ENCODE results near the gene IL10.

The IL10 gene

GRCh38 chr1:206745301-206745700 lies 27.0 kb downstream of the IL10 start:
- peak overlapping the region in 2 of 11 experiments; percentile 46 to 69; a peak in 5 of 22 replicates for H3K4me2 ChIP-seq
- H4K20me1 ChIP-seq: peaks cover 0 to 6% (median 0%) of the 10 kb centered on the region in 11 experiments; a peak in 1 of 22 replicates
- H3K4me1 ChIP-seq: peaks cover 0 to 81% (median 6%) of the 10 kb centered on the region in 10 experiments; a peak in 13 of 20 replicates
- no peaks in the 10 kb centered on the region for H3K27me3 ChIP-seq
- H3K27ac ChIP-seq: no peak overlapping the region
- H3K4me3 ChIP-seq: no peak overlapping the region
- H3K9ac ChIP-seq: no peak overlapping the region
- peaks cover 0 to 13% (median 0%) of the 10 kb centered on the region in 11 experiments; a peak in 3 of 22 replicates for H3K36me3 ChIP-seq
- H3K9me3 ChIP-seq (replicated peaks in 1 of 11): no peaks in the 10 kb centered on the region
- TF ChIP-seq Cebpa-rat (IDR thresholded peaks at IDR 0.05): no peak

DNA sequence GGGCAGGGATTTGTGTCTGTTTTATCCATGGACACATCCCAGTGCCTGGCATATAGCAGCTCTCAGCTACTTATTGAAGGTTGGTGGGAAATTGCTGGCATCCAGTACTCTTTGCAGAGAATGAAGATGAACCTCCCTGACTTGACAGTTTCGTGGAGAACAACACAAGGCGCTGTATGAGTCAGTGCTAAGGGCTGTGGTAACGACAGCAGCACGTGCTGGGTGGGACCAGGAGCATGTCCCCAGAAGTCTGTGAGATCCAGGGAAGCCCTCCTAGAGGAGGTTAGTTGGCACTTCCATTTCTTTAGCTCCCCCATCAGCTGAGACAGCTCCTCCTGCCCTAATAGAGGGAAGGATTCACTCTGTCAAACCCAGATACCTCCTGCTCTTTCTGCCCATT lies 27.6 kb downstream of the IL10 start:
- Histone ChIP-seq H3K4me1 (peaks cover 0 to 86% (median 6%) of the 10 kb centered on the region in 10 experiments; a peak in 13 of 20 replicates), H3K27me3 (no peaks in the 10 kb centered on the region), H3K4me3 (no peak overlapping the region), H3K4me2 (peak overlapping the region in 3 of 11 experiments; percentile 24 to 69 (median 46); a peak in 6 of 22 replicates), H3K27ac (no peak overlapping the region), H3K9ac (no peak overlapping the region), H3K9me3 (replicated peaks in 1 of 11) (no peaks in the 10 kb centered on the region), H4K20me1 (peaks cover 0 to 6% (median 0%) of the 10 kb centered on the region in 11 experiments; a peak in 1 of 22 replicates), H3K36me3 (peaks cover 0 to 18% (median 0%) of the 10 kb centered on the region in 11 experiments; a peak in 6 of 22 replicates)
- no peak for TF ChIP-seq Cebpa-rat (IDR thresholded peaks at IDR 0.05)

DNA sequence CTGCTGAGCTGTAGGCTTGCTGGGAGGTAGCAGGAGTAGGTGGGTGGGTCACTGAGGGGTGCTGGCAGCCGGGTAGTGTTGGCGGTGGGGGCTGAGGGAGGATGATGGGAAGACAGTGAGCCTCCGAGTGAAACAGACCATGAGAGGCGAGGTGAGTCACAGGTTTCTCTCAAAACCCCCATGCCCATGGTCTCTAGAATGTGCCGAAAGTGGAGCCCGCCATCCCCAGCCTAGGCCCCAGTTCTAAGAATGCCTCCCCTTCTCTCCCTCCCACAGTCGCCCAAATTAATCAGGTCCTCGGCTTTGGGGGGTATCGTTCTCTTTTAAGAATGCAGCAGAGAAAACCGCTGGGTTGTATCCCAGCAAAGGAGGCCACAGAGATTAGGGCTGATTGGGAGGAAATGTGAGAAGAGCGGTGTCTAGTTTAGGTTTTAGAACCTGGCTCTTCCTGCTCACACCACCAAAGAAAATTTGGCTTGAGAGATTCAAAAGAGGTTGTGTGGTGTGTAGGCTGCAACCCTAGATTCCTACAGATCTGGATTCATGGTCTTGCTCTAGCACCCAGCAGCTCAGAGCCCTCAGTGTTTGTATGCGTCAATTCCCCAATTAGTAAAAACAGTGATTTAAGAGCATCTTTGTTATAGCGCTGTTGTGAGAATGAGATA lies 29.4 kb downstream of the IL10 start:
- peaks cover 0 to 14% (median 0%) of the 10 kb centered on the region in 11 experiments; a peak in 4 of 22 replicates for H4K20me1 ChIP-seq
- H3K36me3 ChIP-seq: peaks cover 0 to 36% (median 8%) of the 10 kb centered on the region in 11 experiments; a peak in 12 of 22 replicates
- TF ChIP-seq Cebpa-rat (IDR thresholded peaks at IDR 0.05): no peak
- H3K4me3 ChIP-seq: no peak overlapping the region
- peaks cover 18 to 86% (median 21%) of the 10 kb centered on the region in 10 experiments for H3K4me1 ChIP-seq
- H3K9ac ChIP-seq: no peak overlapping the region
- H3K4me2 ChIP-seq: 0 out of 22 replicates have a peak overlapping the region, but pooled peaks of 1 of the 11 experiments have one; percentile 0
- no peaks in the 10 kb centered on the region for H3K27me3 ChIP-seq
- H3K9me3 ChIP-seq (replicated peaks in 1 of 11): no peaks in the 10 kb centered on the region
- H3K27ac ChIP-seq: no peak overlapping the region

GRCh38 chr1:206741142-206741701 lies 31.1 kb downstream of the IL10 start:
- no peak overlapping the region for H3K9ac ChIP-seq
- H3K4me1 ChIP-seq: peaks cover 34 to 92% (median 37%) of the 10 kb centered on the region in 10 experiments
- peaks cover 0 to 53% (median 24%) of the 10 kb centered on the region in 11 experiments; a peak in 14 of 22 replicates for H3K36me3 ChIP-seq
- H3K9me3 ChIP-seq (replicated peaks in 1 of 11): no peaks in the 10 kb centered on the region
- H3K27ac ChIP-seq: no peak overlapping the region
- H3K27me3 ChIP-seq: no peaks in the 10 kb centered on the region
- H3K4me3 ChIP-seq: no peak overlapping the region
- H3K4me2 ChIP-seq: peak overlapping the region in 3 of 11 experiments; percentile 8 to 84 (median 54); a peak in 5 of 22 replicates
- TF ChIP-seq Cebpa-rat (IDR thresholded peaks at IDR 0.05): no peak
- peaks cover 0 to 24% (median 10%) of the 10 kb centered on the region in 11 experiments; a peak in 8 of 22 replicates for H4K20me1 ChIP-seq

- Histone ChIP-seq H3K9me3 (replicated peaks in 1 of 11) (no peaks in the 10 kb centered on the region), H3K36me3 (peaks cover 0 to 70% (median 41%) of the 10 kb centered on the region in 11 experiments; a peak in 18 of 22 replicates), H4K20me1 (peaks cover 0 to 38% (median 19%) of the 10 kb centered on the region in 11 experiments; a peak in 14 of 22 replicates), H3K9ac (peak overlapping the region in 3 of 11 experiments; percentile 2 to 45 (median 32); a peak in 3 of 22 replicates), H3K4me2 (peak overlapping the region in 7 of 11 experiments; percentile 1 to 84 (median 25); a peak in 8 of 22 replicates), H3K4me1 (peaks cover 51 to 95% (median 54%) of the 10 kb centered on the region in 10 experiments), H3K27me3 (no peaks in the 10 kb centered on the region), H3K27ac (peak overlapping the region in 4 of 11 experiments; percentile 43 to 69 (median 56); a peak in 6 of 22 replicates), H3K4me3 (no peak overlapping the region)
- TF ChIP-seq Cebpa-rat (IDR thresholded peaks at IDR 0.05): no peak
Measured at GRCh38 chr1:206739411-206740076, 32.8 kb downstream of the IL10 start.

- Histone ChIP-seq H3K27me3 (no peaks in the 10 kb centered on the region), H3K9ac (no peak overlapping the region; a peak in 1 of 22 replicates), H3K9me3 (replicated peaks in 1 of 11) (no peaks in the 10 kb centered on the region), H3K36me3 (peaks cover 3 to 78% (median 50%) of the 10 kb centered on the region in 11 experiments; a peak in 20 of 22 replicates), H3K4me3 (no peak overlapping the region), H3K4me1 (peaks cover 60 to 98% (median 63%) of the 10 kb centered on the region in 10 experiments), H4K20me1 (peaks cover 0 to 47% (median 27%) of the 10 kb centered on the region in 11 experiments; a peak in 19 of 22 replicates), H3K27ac (peak overlapping the region in 1 of 11 experiments; percentile 69; a peak in 2 of 22 replicates), H3K4me2 (peak overlapping the region in 7 of 11 experiments; percentile 1 to 84 (median 25); a peak in 10 of 22 replicates)
- no peak for TF ChIP-seq Cebpa-rat (IDR thresholded peaks at IDR 0.05)
Measured at GRCh38 chr1:206738370-206739366, 33.6 kb downstream of the IL10 start.

DNA sequence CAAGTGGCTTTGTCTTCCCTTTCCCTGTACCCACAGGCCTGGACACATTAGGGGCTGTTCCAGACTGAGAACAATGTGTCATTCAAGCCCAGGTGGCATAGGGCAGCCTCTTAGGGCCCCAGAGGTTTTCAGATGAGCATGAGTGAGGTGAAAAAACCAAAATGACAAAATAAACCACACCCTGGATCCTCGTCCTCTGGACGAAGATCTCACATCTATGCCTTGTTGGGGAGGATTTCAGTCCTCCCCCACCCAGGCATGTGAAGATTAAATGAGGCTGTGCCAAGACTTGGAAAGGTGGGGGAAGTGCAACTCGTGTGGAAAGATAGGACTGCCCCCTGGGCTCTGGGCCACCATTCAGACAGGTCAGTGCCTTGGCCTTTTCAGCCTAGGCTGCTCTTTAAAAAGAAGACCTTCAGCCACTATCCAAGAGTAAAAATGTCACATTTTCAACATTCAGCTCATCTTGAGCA lies 34.5 kb downstream of the IL10 start:
- Histone ChIP-seq H3K27me3 (no peaks in the 10 kb centered on the region), H3K36me3 (peaks cover 8 to 86% (median 58%) of the 10 kb centered on the region in 11 experiments), H3K4me3 (no peak overlapping the region), H3K9ac (peak overlapping the region in 3 of 11 experiments; percentile 11 to 40 (median 29); a peak in 2 of 22 replicates), H4K20me1 (peaks cover 0 to 53% (median 29%) of the 10 kb centered on the region in 11 experiments; a peak in 19 of 22 replicates), H3K4me1 (peaks cover 62 to 99% (median 67%) of the 10 kb centered on the region in 10 experiments), H3K27ac (peak overlapping the region in 7 of 11 experiments; percentile 7 to 35 (median 13); a peak in 5 of 22 replicates), H3K9me3 (replicated peaks in 1 of 11) (no peaks in the 10 kb centered on the region), H3K4me2 (peak overlapping the region in 7 of 11 experiments; percentile 6 to 84 (median 33); a peak in 10 of 22 replicates)
- no peak for TF ChIP-seq Cebpa-rat (IDR thresholded peaks at IDR 0.05)
